Measurements from ENCODE around the gene SCYGR4.
A peak's percentile ranks its signal among the peaks of the same experiment; 100 is the strongest.

Gene SCYGR4

DNA sequence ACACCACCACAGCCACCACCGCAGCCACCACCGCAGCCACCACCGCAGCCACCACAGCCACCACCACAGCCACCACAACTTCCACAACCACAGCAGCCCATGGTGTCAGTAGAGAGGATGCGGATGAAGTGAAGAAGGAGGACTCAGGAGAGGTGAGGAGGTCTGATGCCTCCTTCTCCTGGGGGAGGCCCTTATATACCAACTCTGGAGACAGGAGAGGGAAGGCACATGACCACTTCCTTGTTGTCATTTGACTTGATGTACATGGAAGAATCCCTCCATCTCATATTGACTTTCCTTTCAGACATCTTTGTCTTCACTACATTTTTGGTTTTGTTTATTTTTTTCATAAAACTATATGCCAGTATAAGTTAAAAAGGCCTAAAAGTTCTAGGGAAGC, 2.6 kb upstream of the SCYGR4 start, which contains the start of gene SCYGR3:
SCYGR3 (minus strand) TSS at position 101 of the 400 bp plus-strand sequence; CDS start at position 101, 0 bp downstream.
- no peak within 1 kb of the TSS for H3K9ac ChIP-seq (ENCODE audit: low read length)
- DNase-seq (ENCODE audit: low read depth), result no peak
- H3K4me1 ChIP-seq (ENCODE audit: control insufficient read depth, insufficient read depth, low read length), result peaks cover 18% of the 10 kb centered on the region
- no peaks in the 10 kb centered on the region for H3K27me3 ChIP-seq (replicated peaks; ENCODE audit: control insufficient read depth, insufficient read depth, low read length)
- no peaks in the 10 kb centered on the region for H3K36me3 ChIP-seq (ENCODE audit: control insufficient read depth, insufficient read depth, low read length, severe bottlenecking)
- no peak within 1 kb of the TSS for H3K4me3 ChIP-seq (ENCODE audit: low read length)
- H3K9me3 ChIP-seq (ENCODE audit: control insufficient read depth, low read length), result no peaks in the 10 kb centered on the region

GRCh38 chr2:227615181-227615580, 2.1 kb upstream of the SCYGR4 start:
- Histone ChIP-seq H3K4me1 (ENCODE audit: control insufficient read depth, insufficient read depth, low read length) (peaks cover 18% of the 10 kb centered on the region), H3K9ac (ENCODE audit: low read length) (no peak overlapping the region), H3K4me3 (ENCODE audit: low read length) (no peak overlapping the region), H3K36me3 (ENCODE audit: control insufficient read depth, insufficient read depth, low read length, severe bottlenecking) (no peaks in the 10 kb centered on the region), H3K9me3 (ENCODE audit: control insufficient read depth, low read length) (no peaks in the 10 kb centered on the region), H3K27me3 (replicated peaks; ENCODE audit: control insufficient read depth, insufficient read depth, low read length) (no peaks in the 10 kb centered on the region)
- no peak for DNase-seq (ENCODE audit: low read depth)

DNA sequence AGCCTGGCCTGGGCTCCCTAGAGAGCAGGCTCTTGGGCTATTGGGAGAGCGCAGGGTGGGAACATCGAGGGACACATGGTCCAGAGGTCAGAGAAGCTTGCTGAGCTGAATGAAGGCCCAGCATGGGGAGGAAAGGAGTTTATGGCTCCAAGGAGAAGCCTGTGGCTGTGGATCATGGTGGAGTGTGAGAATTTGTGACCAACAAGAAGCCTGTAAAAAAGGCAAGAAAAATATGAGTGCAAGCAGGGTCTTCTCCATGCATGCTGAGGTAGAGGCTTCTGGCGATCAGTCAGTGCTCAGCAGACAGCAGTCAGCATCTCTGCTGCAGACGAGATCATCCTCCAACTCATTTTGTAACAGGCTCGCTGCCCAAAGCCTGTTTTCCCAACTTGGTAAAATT, 1.4 kb upstream of the SCYGR4 start:
- DNase-seq (ENCODE audit: low read depth), result no peak
- H3K9me3 ChIP-seq (ENCODE audit: control insufficient read depth, low read length), result no peaks in the 10 kb centered on the region
- H3K27me3 ChIP-seq (replicated peaks; ENCODE audit: control insufficient read depth, insufficient read depth, low read length), result no peaks in the 10 kb centered on the region
- H3K9ac ChIP-seq (ENCODE audit: low read length), result peak overlapping the region; percentile 21
- H3K4me1 ChIP-seq (ENCODE audit: control insufficient read depth, insufficient read depth, low read length), result peaks cover 18% of the 10 kb centered on the region
- H3K4me3 ChIP-seq (ENCODE audit: low read length), result no peak overlapping the region
- H3K36me3 ChIP-seq (ENCODE audit: control insufficient read depth, insufficient read depth, low read length, severe bottlenecking), result no peaks in the 10 kb centered on the region

GRCh38 chr2:227616631-227617030, 667 bp upstream of the SCYGR4 start:
- DNase-seq (ENCODE audit: low read depth), result no peak
- Histone ChIP-seq H3K27me3 (replicated peaks; ENCODE audit: control insufficient read depth, insufficient read depth, low read length) (no peaks in the 10 kb centered on the region), H3K9me3 (ENCODE audit: control insufficient read depth, low read length) (no peaks in the 10 kb centered on the region), H3K36me3 (ENCODE audit: control insufficient read depth, insufficient read depth, low read length, severe bottlenecking) (no peaks in the 10 kb centered on the region), H3K9ac (ENCODE audit: low read length) (peak overlapping the region; percentile 21), H3K4me1 (ENCODE audit: control insufficient read depth, insufficient read depth, low read length) (peaks cover 18% of the 10 kb centered on the region), H3K4me3 (ENCODE audit: low read length) (no peak overlapping the region)

GRCh38 chr2:227623226-227623625, 5.9 kb downstream of the SCYGR4 start:
- Histone ChIP-seq H3K4me1 (ENCODE audit: control insufficient read depth, insufficient read depth, low read length) (peaks cover 7% of the 10 kb centered on the region), H3K27me3 (replicated peaks; ENCODE audit: control insufficient read depth, insufficient read depth, low read length) (no peaks in the 10 kb centered on the region), H3K36me3 (ENCODE audit: control insufficient read depth, insufficient read depth, low read length, severe bottlenecking) (no peaks in the 10 kb centered on the region), H3K9ac (ENCODE audit: low read length) (no peak overlapping the region), H3K4me3 (ENCODE audit: low read length) (peak overlapping the region; percentile 27), H3K9me3 (ENCODE audit: control insufficient read depth, low read length) (peaks cover 3% of the 10 kb centered on the region)
- peak; percentile 54 for DNase-seq (ENCODE audit: low read depth)

- no peaks in the 10 kb centered on the region for H3K36me3 ChIP-seq (ENCODE audit: control insufficient read depth, insufficient read depth, low read length, severe bottlenecking)
- H3K4me3 ChIP-seq (ENCODE audit: low read length), result no peak overlapping the region
- H3K4me1 ChIP-seq (ENCODE audit: control insufficient read depth, insufficient read depth, low read length), result peaks cover 7% of the 10 kb centered on the region
- no peak overlapping the region for H3K9ac ChIP-seq (ENCODE audit: low read length)
- peaks cover 3% of the 10 kb centered on the region for H3K9me3 ChIP-seq (ENCODE audit: control insufficient read depth, low read length)
- no peak for DNase-seq (ENCODE audit: low read depth)
- no peaks in the 10 kb centered on the region for H3K27me3 ChIP-seq (replicated peaks; ENCODE audit: control insufficient read depth, insufficient read depth, low read length)
Observed at GRCh38 chr2:227625420-227625819, 8.1 kb downstream of the SCYGR4 start.

DNA sequence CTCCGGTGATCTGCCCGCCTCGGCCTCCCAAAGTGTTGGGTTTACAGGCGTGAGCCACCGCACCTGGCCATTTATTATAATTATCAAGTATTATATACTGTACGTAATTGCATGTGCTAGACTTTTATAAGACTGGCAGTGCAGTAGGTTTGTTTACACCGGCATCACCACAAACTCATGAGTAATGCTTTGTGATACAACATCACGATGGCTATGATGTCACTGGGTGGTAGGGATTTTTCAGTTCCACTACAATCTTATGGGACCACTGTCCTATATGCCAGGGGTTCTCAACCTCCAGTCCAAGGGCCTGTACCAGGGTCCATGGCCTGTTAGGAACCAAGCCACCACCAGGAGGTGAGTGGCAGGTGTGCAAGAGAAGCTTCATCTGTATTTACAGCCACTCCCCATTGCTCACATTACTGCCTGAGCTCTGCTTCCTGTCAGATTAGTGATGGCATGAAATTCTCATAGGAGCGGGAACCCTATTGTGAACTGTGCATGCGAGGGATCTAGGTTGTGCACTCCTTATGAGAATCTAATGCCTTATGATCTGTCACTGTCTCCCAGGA, 9.4 kb downstream of the SCYGR4 start:
- Histone ChIP-seq H3K36me3 (ENCODE audit: control insufficient read depth, insufficient read depth, low read length, severe bottlenecking) (no peaks in the 10 kb centered on the region), H3K9ac (ENCODE audit: low read length) (no peak overlapping the region), H3K27me3 (replicated peaks; ENCODE audit: control insufficient read depth, insufficient read depth, low read length) (no peaks in the 10 kb centered on the region), H3K4me1 (ENCODE audit: control insufficient read depth, insufficient read depth, low read length) (peaks cover 7% of the 10 kb centered on the region), H3K9me3 (ENCODE audit: control insufficient read depth, low read length) (peaks cover 3% of the 10 kb centered on the region), H3K4me3 (ENCODE audit: low read length) (no peak overlapping the region)
- DNase-seq (ENCODE audit: low read depth), result no peak

- Histone ChIP-seq H3K9ac (ENCODE audit: low read length) (no peak overlapping the region), H3K27me3 (replicated peaks; ENCODE audit: control insufficient read depth, insufficient read depth, low read length) (no peaks in the 10 kb centered on the region), H3K4me3 (ENCODE audit: low read length) (no peak overlapping the region), H3K4me1 (ENCODE audit: control insufficient read depth, insufficient read depth, low read length) (peaks cover 7% of the 10 kb centered on the region), H3K36me3 (ENCODE audit: control insufficient read depth, insufficient read depth, low read length, severe bottlenecking) (no peaks in the 10 kb centered on the region), H3K9me3 (ENCODE audit: control insufficient read depth, low read length) (peaks cover under 1% of the 10 kb centered on the region)
- no peak for DNase-seq (ENCODE audit: low read depth)
Observed at GRCh38 chr2:227627769-227628168, 10.5 kb downstream of the SCYGR4 start.

DNA sequence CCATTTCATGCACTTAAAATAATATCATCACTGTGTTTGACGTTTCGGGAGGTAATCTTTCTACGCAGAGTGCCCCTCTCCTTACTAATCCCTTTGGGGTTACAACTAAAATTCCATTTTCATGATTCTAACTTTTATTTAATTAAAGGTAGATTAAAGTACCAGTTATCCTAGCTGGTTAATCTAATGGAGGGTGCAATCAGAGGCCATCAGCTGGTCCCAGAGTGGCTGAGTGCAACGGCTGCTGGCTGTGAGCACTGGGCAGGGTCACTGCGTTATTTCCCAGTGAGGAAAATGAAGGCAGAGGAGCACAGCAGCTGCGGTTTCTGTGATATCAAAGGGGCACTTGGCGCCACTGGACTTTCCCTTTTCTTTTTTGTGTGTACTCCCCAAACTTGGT, 12.1 kb downstream of the SCYGR4 start:
- H3K9me3 ChIP-seq (ENCODE audit: control insufficient read depth, low read length), result no peaks in the 10 kb centered on the region
- H3K27me3 ChIP-seq (replicated peaks; ENCODE audit: control insufficient read depth, insufficient read depth, low read length), result no peaks in the 10 kb centered on the region
- no peak overlapping the region for H3K9ac ChIP-seq (ENCODE audit: low read length)
- no peaks in the 10 kb centered on the region for H3K36me3 ChIP-seq (ENCODE audit: control insufficient read depth, insufficient read depth, low read length, severe bottlenecking)
- DNase-seq (ENCODE audit: low read depth), result no peak
- no peaks in the 10 kb centered on the region for H3K4me1 ChIP-seq (ENCODE audit: control insufficient read depth, insufficient read depth, low read length)
- H3K4me3 ChIP-seq (ENCODE audit: low read length), result no peak overlapping the region

- Histone ChIP-seq H3K4me1 (ENCODE audit: control insufficient read depth, insufficient read depth, low read length) (no peaks in the 10 kb centered on the region), H3K9ac (ENCODE audit: low read length) (no peak overlapping the region), H3K9me3 (ENCODE audit: control insufficient read depth, low read length) (no peaks in the 10 kb centered on the region), H3K36me3 (ENCODE audit: control insufficient read depth, insufficient read depth, low read length, severe bottlenecking) (no peaks in the 10 kb centered on the region), H3K27me3 (replicated peaks; ENCODE audit: control insufficient read depth, insufficient read depth, low read length) (no peaks in the 10 kb centered on the region), H3K4me3 (ENCODE audit: low read length) (no peak overlapping the region)
- no peak for DNase-seq (ENCODE audit: low read depth)
Observed at GRCh38 chr2:227630322-227630721, 13.0 kb downstream of the SCYGR4 start.

DNA sequence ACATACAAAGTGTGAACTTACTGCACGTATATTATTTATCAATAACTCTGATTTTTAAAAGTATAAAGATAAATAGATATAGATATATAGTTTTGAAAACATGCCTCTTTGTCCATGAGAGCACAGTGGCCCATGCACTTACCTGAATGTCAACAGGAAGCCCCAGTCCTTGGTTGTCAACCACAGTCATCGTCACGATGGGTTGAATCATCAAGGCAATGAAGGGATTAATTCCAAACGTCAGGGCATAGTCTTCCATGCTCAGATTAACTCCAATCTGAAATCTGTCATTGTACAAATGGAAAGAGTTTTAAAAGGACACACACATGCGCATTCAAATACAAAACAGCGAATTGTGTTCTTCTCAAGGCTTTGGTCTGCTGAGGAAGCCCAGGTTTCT, 15.5 kb downstream of the SCYGR4 start:
- no peak overlapping the region for H3K4me3 ChIP-seq (ENCODE audit: low read length)
- H3K27me3 ChIP-seq (replicated peaks; ENCODE audit: control insufficient read depth, insufficient read depth, low read length), result no peaks in the 10 kb centered on the region
- no peaks in the 10 kb centered on the region for H3K36me3 ChIP-seq (ENCODE audit: control insufficient read depth, insufficient read depth, low read length, severe bottlenecking)
- no peak for DNase-seq (ENCODE audit: low read depth)
- no peaks in the 10 kb centered on the region for H3K4me1 ChIP-seq (ENCODE audit: control insufficient read depth, insufficient read depth, low read length)
- H3K9ac ChIP-seq (ENCODE audit: low read length), result no peak overlapping the region
- no peaks in the 10 kb centered on the region for H3K9me3 ChIP-seq (ENCODE audit: control insufficient read depth, low read length)

DNA sequence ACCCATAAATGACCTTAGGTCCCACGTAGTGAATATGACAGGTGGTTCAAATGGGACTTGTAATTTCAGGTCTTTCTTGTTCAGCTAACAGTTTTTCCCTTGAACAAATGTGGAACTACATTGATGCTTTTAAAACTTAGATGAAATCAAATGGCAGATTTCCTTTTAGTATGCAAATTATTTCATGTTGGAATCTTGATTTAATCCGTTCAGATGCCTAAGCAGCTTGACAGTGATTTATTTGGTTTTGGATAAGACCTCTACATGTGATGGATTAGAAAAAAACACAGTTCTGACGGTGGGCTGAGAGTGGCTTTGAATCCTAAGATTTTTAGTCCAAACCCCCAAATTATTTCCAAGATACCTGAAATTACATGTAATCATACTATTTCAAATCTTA, 16.9 kb downstream of the SCYGR4 start:
- Histone ChIP-seq H3K4me3 (ENCODE audit: low read length) (no peak overlapping the region), H3K9me3 (ENCODE audit: control insufficient read depth, low read length) (no peaks in the 10 kb centered on the region), H3K36me3 (ENCODE audit: control insufficient read depth, insufficient read depth, low read length, severe bottlenecking) (no peaks in the 10 kb centered on the region), H3K27me3 (replicated peaks; ENCODE audit: control insufficient read depth, insufficient read depth, low read length) (no peaks in the 10 kb centered on the region), H3K4me1 (ENCODE audit: control insufficient read depth, insufficient read depth, low read length) (no peaks in the 10 kb centered on the region), H3K9ac (ENCODE audit: low read length) (no peak overlapping the region)
- peak; percentile 22 for DNase-seq (ENCODE audit: low read depth)

All from adipocyte (in vitro differentiated cells).